ENCODE measurements around the gene TUNAR. TPM values are rescaled to one million over a fixed set of nuclear protein-coding genes. Genes with fewer than 3 reads are reported as not detected.

TUNAR gene
- not detected in 5 replicates for total RNA-seq (2022; extraction: Qiagen RNA extraction; ENCODE audit: low read depth)

GRCh38 chr14:95876761-95877538 is at the start of gene TUNAR:
TSS of gene TUNAR (plus strand) at chr14:95876832.

Other genes with a start within 250 kb of the TUNAR start
- gene TCL1B, start 190.4 kb upstream of the TUNAR start, total RNA-seq (2022; extraction: Qiagen RNA extraction; ENCODE audit: low read depth), result not detected in 5 replicates
- gene TCL1A, start 162.7 kb upstream of the TUNAR start, total RNA-seq (2022; extraction: Qiagen RNA extraction; ENCODE audit: low read depth), result not detected in 5 replicates
- 4.3 to 5.5 TPM (median 5.1 TPM) in 5 replicates for gene C14orf132, start 162.5 kb downstream of the TUNAR start, total RNA-seq (2022; extraction: Qiagen RNA extraction; ENCODE audit: low read depth)

All from A549 treated with CpdA at 1 μM for 4 hours (cell line).